Keratinocyte (primary cell): ENCODE data around the gene CCNJ. TPM values are rescaled to one million over a fixed set of nuclear protein-coding genes. Genes with fewer than 3 reads are reported as not detected.

Experiments
- DNase-seq: peaks from one replicate; pipeline ENCODE4 v3.0.0-alpha.2; 2011; ENCODE audit warnings: low read depth, missing footprints, low spot score
- FAIRE-seq: peaks from 2 replicates; lab custom pipeline; 2011; peaks lifted over from hg19 to GRCh38; lab: Jason Lieb, UNC
- H2AFZ ChIP-seq: 2 replicates; pipeline ENCODE4 v1.6.0; 2012; ENCODE audit warnings: low read length, control low read depth, inconsistent platforms; ENCODE audit not compliant: control insufficient read depth
- H3K27ac ChIP-seq: 2 replicates; pipeline ENCODE4 v1.5.1; 2011; ENCODE audit warnings: low read length; ENCODE audit not compliant: control insufficient read depth, insufficient read depth
- H3K27me3 ChIP-seq: 3 replicates; pipeline ENCODE4 v1.6.0; 2011; ENCODE audit warnings: low read length; ENCODE audit not compliant: control insufficient read depth, insufficient read depth; ENCODE audit errors: extremely low read depth
- H3K36me3 ChIP-seq, 2 experiments: 2 replicates in 1 of 2; 3 replicates in 1 of 2; pipeline ENCODE4 v1.5.1; 2011; ENCODE audit warnings: low read length in 2 of 2, mild to moderate bottlenecking in 1 of 2; ENCODE audit not compliant: control insufficient read depth in 2 of 2, insufficient read depth in 2 of 2; ENCODE audit errors: extremely low read depth in 1 of 2
- H3K4me1 ChIP-seq: 3 replicates; pipeline ENCODE4 v1.5.1; 2011; ENCODE audit warnings: low read length; ENCODE audit not compliant: control insufficient read depth, insufficient read depth; ENCODE audit errors: extremely low read depth
- H3K4me2 ChIP-seq: 3 replicates; pipeline ENCODE4 v1.6.0; 2011; ENCODE audit warnings: low read depth, low read length; ENCODE audit not compliant: control insufficient read depth, insufficient read depth; ENCODE audit errors: extremely low read depth
- H3K4me3 ChIP-seq, 3 experiments: fragments of 200-600 bp in 1 of 3; sonication (generic) in 1 of 3; 2 replicates in 2 of 3; 3 replicates in 1 of 3; pipeline ENCODE4 v1.5.1; 2011 to 2016; ENCODE audit warnings: low read length in 3 of 3, mild to moderate bottlenecking in 3 of 3, control low read depth in 2 of 3, inconsistent platforms in 1 of 3, low read depth in 1 of 3, mixed read lengths in 1 of 3, mixed run types in 1 of 3, moderate library complexity in 1 of 3; ENCODE audit not compliant: control insufficient read depth in 2 of 3, insufficient read depth in 2 of 3; ENCODE audit errors: extremely low read depth in 1 of 3
- H3K79me2 ChIP-seq: 2 replicates; pipeline ENCODE4 v1.6.0; 2012; ENCODE audit warnings: low read length; ENCODE audit not compliant: control insufficient read depth, insufficient read depth
- H3K9ac ChIP-seq: 3 replicates; pipeline ENCODE4 v1.6.0; 2011; ENCODE audit warnings: low read length; ENCODE audit not compliant: control insufficient read depth, insufficient read depth; ENCODE audit errors: extremely low read depth
- H3K9me1 ChIP-seq: 3 replicates; pipeline ENCODE4 v1.6.0; 2011; ENCODE audit warnings: low read length; ENCODE audit not compliant: control insufficient read depth, insufficient read depth; ENCODE audit errors: extremely low read depth
- H3K9me3 ChIP-seq: 2 replicates; pipeline ENCODE4 v1.5.1; 2012; ENCODE audit warnings: low read depth, low read length; ENCODE audit not compliant: control insufficient read depth
- H4K20me1 ChIP-seq: 3 replicates; pipeline ENCODE4 v1.6.0; 2011; ENCODE audit warnings: low read length; ENCODE audit not compliant: control insufficient read depth, insufficient read depth; ENCODE audit errors: extremely low read depth
- CTCF ChIP-seq, 3 experiments: IDR thresholded peaks in 1 of 3; conservative IDR thresholded peaks in 1 of 3; optimal IDR thresholded peaks in 1 of 3; 2 replicates in 2 of 3; 3 replicates in 1 of 3; pipeline versions ENCODE3 to v1.5.1; 2011; ENCODE audit warnings: low read length in 3 of 3, mild to moderate bottlenecking in 3 of 3, moderate library complexity in 2 of 3, control low read depth in 1 of 3, inconsistent platforms in 1 of 3; ENCODE audit not compliant: insufficient read depth in 2 of 3; ENCODE audit errors: extremely low read depth in 1 of 3
- EZH2 ChIP-seq: IDR thresholded peaks from one replicate; pipeline ENCODE4 v1.6.1; 2012; ENCODE audit warnings: inconsistent platforms, mild to moderate bottlenecking, low read length, moderate library complexity
- dilution Hi-C: fragments of 300-500 bp; cut with MboI; formaldehyde crosslinking; loops from one replicate; pipeline ENCODE4 v1.7.0; 2020; ENCODE audit warnings: low sequenced_read_pairs; ENCODE audit not compliant: extremely low pct_ligation_motif_present
- polyA plus RNA-seq, 5 experiments: library from polyadenylated mRNA; depleted of rRNA in 3 of 5; stranded (reverse) in 3 of 5; stranded (forward) in 1 of 5; unstranded in 1 of 5; fragments of >200 nt; gene quantifications; 1 replicate in 1 of 5; 2 replicates in 3 of 5; 3 replicates in 1 of 5; pipeline versions ENCODE4 v1.2.1 to v1.2.3, GENCODE V29; 2011 to 2012; ENCODE audit warnings: missing spikeins in 2 of 5, low read depth in 1 of 5, low replicate concordance in 1 of 5
- small RNA-seq, 3 experiments: library from RNA; depleted of rRNA; stranded (forward); fragments of <200 nt; gene quantifications; one replicate each; pipeline ENCODE3, GENCODE V24; 2012; ENCODE audit warnings: low read depth in 3 of 3, low replicate concordance in 1 of 3; ENCODE audit not compliant: insufficient read length in 3 of 3

CCNJ gene
- polyA plus RNA-seq, 1 donor (not counting 4 experiments of a cell fraction or from before 2014, with no cell fraction given), result 7.8 TPM

- no peak for TF ChIP-seq EZH2
- no peak for TF ChIP-seq CTCF (optimal IDR thresholded peaks at IDR 0.05 in 1 of 3, IDR thresholded peaks at IDR 0.05 in 1 of 3, conservative IDR thresholded peaks at IDR 0.05 in 1 of 3; ENCODE audit: extremely low read depth in 1 of 3, insufficient read depth in 2 of 3, low read length in 3 of 3)
- Histone ChIP-seq H3K4me3 (no peak overlapping the region), H3K79me2 (no peaks in the 10 kb centered on the region), H3K27ac (no peak overlapping the region), H3K9me1 (no peaks in the 10 kb centered on the region), H3K27me3 (peaks cover 2% of the 10 kb centered on the region), H3K4me2 (no peak overlapping the region), H3K36me3 (no peaks in the 10 kb centered on the region), H2AFZ (no peak overlapping the region), H3K9ac (no peak overlapping the region), H3K4me1 (no peaks in the 10 kb centered on the region), H3K9me3 (no peaks in the 10 kb centered on the region), H4K20me1 (no peaks in the 10 kb centered on the region)
- DNase-seq (no peak), FAIRE-seq (no peak)
- dilution Hi-C loops, result no loop called here
These were observed 54.5 kb downstream of the CCNJ start for GRCh38 chr10:96097865-96098264.

GRCh38 chr10:96107623-96108038 lies 64.2 kb downstream of the CCNJ start:
- no peak for FAIRE-seq
- no peak overlapping the region for H2AFZ ChIP-seq
- H3K36me3 ChIP-seq, result no peaks in the 10 kb centered on the region
- H3K27me3 ChIP-seq, result no peaks in the 10 kb centered on the region
- H4K20me1 ChIP-seq, result no peaks in the 10 kb centered on the region
- dilution Hi-C loops, result no loop called here
- no peaks in the 10 kb centered on the region for H3K9me1 ChIP-seq
- H3K4me1 ChIP-seq, result no peaks in the 10 kb centered on the region
- no peak overlapping the region for H3K4me3 ChIP-seq
- no peak for DNase-seq
- no peak overlapping the region for H3K4me2 ChIP-seq
- H3K9ac ChIP-seq, result no peak overlapping the region
- H3K79me2 ChIP-seq, result no peaks in the 10 kb centered on the region
- no peaks in the 10 kb centered on the region for H3K9me3 ChIP-seq
- H3K27ac ChIP-seq, result no peak overlapping the region
- TF ChIP-seq CTCF (optimal IDR thresholded peaks at IDR 0.05 in 1 of 3, IDR thresholded peaks at IDR 0.05 in 1 of 3, conservative IDR thresholded peaks at IDR 0.05 in 1 of 3; ENCODE audit: extremely low read depth in 1 of 3, insufficient read depth in 2 of 3, low read length in 3 of 3) (no peak), EZH2 (no peak)

Small RNA genes within 50 kb of the gene (small RNA-seq; reads per million reads assigned to genes)
- gene MIR3157, result 0 to 3.3 (median 2.0) reads per million in 3 experiments

Other genes starting within 250 kb of the CCNJ start
- 0.03 to 0.10 TPM (median 0.10 TPM) in 3 replicates for gene CC2D2B, start 135.6 kb upstream of the CCNJ start, polyA plus RNA-seq
- 4.7 to 10.0 TPM (median 6.4 TPM) in 3 replicates for gene ZNF518A, start 86.7 kb downstream of the CCNJ start, polyA plus RNA-seq
- 0.51 to 4.4 TPM (median 2.2 TPM) in 3 replicates for gene BLNK, start 228.0 kb downstream of the CCNJ start, polyA plus RNA-seq